ENCODE data around the gene FAM193A. TPM values are rescaled to one million over a fixed set of nuclear protein-coding genes. Genes with fewer than 3 reads are reported as not detected.

Gene FAM193A
- 6.0 and 7.8 TPM in 2 replicates for total RNA-seq

GRCh38 chr4:2536193-2537010 is at the start of gene FAM193A:
FAM193A (plus strand) TSS chr4:2536647; CDS start chr4:2536916, 269 bp downstream.

GRCh38 chr4:2755821-2756690 is 219.6 kb downstream of the FAM193A start, which contains the start of gene TNIP2:
TNIP2 (minus strand) TSS chr4:2756336; CDS start chr4:2756289, 47 bp downstream.

Other genes with a start within 250 kb of the FAM193A start
- gene ZFYVE28, start 118.0 kb upstream of the FAM193A start, total RNA-seq: 2.4 and 3.7 TPM in 2 replicates
- not detected in 2 replicates for gene CFAP99, start 117.7 kb upstream of the FAM193A start, total RNA-seq
- 45.2 and 50.0 TPM in 2 replicates for gene RNF4, start 67.5 kb upstream of the FAM193A start, total RNA-seq
- 85.0 and 94.5 TPM in 2 replicates for gene TNIP2, start 219.7 kb downstream of the FAM193A start, total RNA-seq

Data from dermis lymphatic vessel endothelial cell (primary cell).